ENCODE data around the gene PLCL2.
"Not testable (repeated sequence)": the region's sequence is repeated elsewhere in the genome, so short reads cannot be mapped to it uniquely, and the experiment has no call there.

The PLCL2 gene

GRCh38 chr3:16917256-16917935, 32.6 kb downstream of the PLCL2 start:
- DNase-seq (ENCODE audit: low read depth in 3 of 3): no peak

DNA sequence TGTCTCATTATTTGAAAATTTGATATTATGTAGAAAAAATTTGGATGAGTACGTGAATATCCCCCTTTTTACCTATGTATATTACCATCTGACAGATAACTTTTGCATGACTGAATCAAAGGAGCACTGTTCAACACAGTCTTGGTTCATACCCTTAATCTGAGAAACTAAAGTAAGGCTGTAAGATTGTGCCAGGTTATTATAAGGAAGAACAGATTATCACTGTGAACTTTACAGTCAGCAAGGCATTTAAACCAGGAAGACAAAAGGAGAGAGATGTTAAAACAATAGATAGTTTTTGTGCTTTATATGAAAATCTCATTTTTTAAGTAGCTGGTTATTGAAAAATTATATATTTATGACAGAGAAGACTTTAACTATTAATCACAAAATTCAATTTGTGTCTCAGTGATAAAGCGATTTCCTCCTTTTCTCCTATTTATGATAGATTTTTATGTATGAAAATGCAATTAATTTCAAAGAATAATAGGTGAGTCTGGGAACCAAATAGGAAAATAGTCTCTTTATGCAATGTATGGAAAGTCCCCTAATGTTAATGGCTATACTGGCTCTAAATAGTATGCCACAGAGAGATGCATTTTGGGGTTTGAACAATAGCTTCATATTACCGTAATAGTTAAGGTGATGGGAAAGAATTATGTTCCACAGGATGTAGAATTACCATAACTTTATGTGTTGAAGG, 33.4 kb downstream of the PLCL2 start:
- DNase-seq (ENCODE audit: low read depth in 3 of 3): no peak

GRCh38 chr3:16918683-16919025, 33.9 kb downstream of the PLCL2 start:
- DNase-seq (ENCODE audit: low read depth in 3 of 3): no peak

- no peak for DNase-seq (ENCODE audit: low read depth in 3 of 3)
Observed at GRCh38 chr3:16923112-16923511, 38.4 kb downstream of the PLCL2 start.

DNA sequence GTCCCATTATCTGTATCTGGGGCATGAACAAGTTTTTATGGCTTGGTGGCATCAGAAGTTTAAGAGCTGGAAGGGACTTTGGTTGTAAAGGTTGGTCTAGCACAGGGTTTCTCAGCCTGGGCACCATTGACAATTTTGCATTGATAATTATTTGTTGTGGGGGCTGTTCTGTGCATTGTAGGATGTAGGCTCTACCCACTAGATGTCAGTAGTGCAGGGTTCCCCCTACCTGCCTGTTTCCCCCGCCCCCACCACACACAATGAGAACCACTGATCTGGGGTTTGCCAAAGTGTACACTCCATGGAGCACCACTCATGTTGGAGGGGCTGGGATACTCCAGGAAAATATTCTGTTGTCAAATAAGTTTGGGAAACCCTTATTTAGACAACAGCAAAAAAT, 42.7 kb downstream of the PLCL2 start:
- no peak for DNase-seq (ENCODE audit: low read depth in 3 of 3)

GRCh38 chr3:16928386-16929132, 43.8 kb downstream of the PLCL2 start:
- DNase-seq (ENCODE audit: low read depth in 3 of 3): no peak

DNA sequence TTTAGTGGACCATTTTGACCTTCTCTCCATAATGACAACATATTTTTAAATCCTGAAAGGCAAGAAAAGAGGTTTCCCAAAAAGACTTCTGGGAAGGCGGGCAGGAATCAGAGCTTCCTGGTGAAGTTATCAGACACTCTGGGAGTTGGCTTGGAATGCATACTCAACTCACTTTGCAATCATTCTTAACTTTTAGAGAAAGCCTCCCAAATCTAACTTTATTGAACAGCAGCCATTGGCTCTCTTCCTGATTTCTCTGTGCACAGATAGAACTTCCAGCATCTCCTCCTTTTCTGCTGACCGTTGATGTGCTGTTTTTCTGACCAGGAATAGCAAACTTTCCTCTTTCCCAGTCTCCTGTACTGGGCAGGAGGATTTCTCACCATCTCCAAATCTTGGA, 44.6 kb downstream of the PLCL2 start:
- no peak for DNase-seq (ENCODE audit: low read depth in 3 of 3)

- DNase-seq (ENCODE audit: low read depth in 3 of 3): no peak
Observed at GRCh38 chr3:16932877-16933276, 48.1 kb downstream of the PLCL2 start.

DNA sequence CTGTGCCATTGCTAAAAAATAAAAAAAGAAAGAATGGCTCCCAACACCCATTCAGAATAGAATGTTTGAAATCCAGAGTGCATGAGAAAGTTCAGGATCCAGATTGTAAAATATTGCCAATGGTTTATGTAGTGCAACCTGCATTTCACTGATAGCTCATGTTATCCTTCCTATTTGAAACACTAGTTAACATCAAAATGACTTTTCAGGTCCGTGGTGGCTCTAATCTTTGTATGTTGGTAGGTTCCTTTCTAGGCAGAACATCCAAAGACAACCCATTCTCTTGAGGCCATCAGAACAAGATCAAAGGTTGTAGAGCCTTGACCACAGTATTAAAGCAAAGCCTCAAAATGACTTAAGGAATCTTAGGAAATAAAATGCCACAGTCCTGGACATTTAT, 51.0 kb downstream of the PLCL2 start:
- no peak for DNase-seq (ENCODE audit: low read depth in 3 of 3)

GRCh38 chr3:16936233-16936632, 51.5 kb downstream of the PLCL2 start:
- DNase-seq (ENCODE audit: low read depth in 3 of 3): no peak

DNA sequence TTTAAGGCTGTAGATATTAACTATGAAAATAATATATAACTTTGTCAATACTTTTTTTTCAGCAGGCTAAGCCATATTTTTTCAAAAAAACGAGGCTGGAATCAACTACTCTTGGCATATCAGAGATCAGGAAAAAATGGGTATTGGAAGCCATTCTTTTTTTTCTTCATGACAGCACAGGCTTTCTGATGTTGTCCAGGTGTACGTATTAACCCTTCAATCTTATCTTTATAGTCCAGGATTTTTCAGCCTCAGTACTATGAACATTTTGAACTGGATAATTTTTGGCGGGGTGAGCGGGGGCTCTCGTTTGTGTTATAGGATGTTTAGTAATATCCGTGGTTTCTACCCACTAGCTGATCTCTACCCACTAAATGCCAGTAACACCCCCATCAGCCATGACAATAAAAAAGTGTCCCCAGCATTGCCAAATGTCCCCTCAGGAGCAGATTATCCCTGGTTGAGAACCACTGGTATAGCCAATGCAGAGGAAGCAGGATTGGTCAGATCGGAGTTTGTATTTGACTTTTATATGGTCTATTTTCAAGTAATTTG, 52.0 kb downstream of the PLCL2 start:
- DNase-seq (ENCODE audit: low read depth in 3 of 3): no peak

DNA sequence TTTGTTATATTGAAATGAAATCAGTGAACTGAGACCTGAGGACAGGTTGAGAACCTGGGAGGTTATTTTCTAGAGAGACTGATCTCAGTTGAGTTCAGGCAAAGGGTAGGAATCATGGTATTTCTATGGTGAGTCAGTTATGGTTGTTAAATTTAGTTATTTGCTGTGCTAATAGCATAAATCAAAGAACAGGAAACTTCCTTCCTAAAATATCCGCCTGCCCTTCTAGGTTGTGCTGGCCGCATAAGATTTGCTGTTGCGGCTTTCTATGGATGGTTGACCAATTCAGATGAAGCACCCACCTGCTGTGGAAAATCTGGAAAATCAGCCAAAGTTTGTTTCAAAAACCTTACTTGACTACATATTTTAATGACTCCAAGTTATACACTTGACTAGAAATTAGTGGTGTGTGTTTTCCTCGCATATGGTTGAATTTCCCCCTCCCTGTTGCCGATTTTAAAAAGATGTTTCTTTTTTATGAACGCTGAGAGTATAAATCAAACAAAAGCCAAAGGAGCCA, 52.6 kb downstream of the PLCL2 start:
- no peak for DNase-seq (ENCODE audit: low read depth in 3 of 3)

- no peak for DNase-seq (ENCODE audit: low read depth in 3 of 3)
Observed at GRCh38 chr3:16940769-16941700, 56.3 kb downstream of the PLCL2 start.

GRCh38 chr3:16942955-16943354, 58.2 kb downstream of the PLCL2 start:
- DNase-seq (ENCODE audit: low read depth in 3 of 3): no peak

DNA sequence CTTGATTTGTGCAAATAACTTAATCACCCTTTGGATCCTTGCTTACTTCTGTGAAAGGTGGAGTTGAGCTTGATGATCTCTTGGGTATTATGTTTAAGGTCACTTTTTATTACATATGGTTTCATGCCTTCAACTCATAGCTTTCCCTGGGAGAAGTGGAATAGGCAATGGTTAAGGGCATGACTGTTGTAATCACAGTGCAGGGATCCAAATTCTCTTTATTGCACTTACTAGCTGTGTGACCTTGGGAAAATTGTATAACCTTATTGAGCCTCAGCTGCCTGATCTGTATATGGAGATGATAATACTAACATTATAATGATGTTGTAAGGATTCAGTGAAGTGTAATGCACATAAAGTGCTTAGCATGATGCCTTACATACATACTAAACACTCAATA, 59.1 kb downstream of the PLCL2 start:
- DNase-seq (ENCODE audit: low read depth in 3 of 3): no peak

DNA sequence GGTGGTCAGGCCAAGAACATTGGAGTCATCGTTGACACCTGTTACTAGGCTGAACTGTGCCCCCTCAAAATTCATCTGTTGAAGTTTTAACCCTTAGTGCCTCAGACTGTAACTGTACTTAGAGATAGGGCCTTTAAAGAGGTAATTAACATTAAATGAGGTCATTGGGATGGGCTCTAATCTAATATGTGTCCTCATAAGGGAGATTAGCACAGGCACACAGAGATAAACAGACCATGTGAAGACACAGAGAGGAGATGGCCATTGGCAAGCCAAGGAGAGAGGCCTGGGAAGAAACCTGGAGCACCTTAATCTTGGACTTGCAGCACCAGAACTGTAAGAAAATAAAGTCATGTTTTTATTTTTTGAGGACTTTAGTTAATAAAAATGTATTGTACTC, 59.6 kb downstream of the PLCL2 start:
- DNase-seq (ENCODE audit: low read depth in 3 of 3): no peak

DNA sequence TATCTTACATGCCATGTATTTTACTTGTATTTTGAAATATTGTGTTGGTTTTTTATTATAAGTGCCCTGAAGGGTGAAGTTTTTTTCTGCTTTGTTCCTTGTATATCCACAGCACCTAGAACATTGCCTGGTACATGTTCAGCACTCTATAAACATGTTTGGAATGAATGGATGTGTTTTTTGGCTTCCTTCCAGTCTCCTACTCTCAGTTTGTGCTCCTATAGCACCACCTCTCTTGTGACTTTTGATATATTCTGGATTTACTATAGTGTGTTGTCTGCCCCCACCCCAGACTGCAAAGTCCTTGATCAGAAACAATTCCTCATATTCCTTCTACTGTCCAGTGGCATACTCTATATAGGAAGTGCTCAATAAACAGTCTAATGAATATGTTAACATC, 60.6 kb downstream of the PLCL2 start:
- DNase-seq (ENCODE audit: low read depth in 3 of 3): no peak

DNA sequence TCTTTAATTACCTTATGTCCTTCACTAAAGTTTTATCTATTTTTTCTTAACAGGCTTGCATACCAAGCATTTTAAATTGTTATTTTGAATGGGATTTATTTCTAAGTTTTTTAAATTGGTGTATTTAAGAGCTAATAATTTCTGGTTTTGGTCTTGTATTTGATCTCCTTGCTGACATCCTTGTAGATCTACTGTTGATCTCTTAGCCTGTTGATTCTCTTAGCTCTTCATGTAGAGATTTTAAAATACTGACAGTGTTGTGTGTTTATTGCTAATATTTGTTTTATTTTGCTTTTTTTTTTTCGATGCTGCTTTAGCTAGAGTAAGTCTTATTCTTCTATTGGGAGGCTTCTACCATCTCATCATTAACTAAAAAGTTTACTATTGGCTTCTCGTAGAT, 65.5 kb downstream of the PLCL2 start:
- DNase-seq (ENCODE audit: low read depth in 3 of 3): no peak

- no peak for DNase-seq (ENCODE audit: low read depth in 3 of 3)
Observed at GRCh38 chr3:16950845-16951244, 66.1 kb downstream of the PLCL2 start.

DNA sequence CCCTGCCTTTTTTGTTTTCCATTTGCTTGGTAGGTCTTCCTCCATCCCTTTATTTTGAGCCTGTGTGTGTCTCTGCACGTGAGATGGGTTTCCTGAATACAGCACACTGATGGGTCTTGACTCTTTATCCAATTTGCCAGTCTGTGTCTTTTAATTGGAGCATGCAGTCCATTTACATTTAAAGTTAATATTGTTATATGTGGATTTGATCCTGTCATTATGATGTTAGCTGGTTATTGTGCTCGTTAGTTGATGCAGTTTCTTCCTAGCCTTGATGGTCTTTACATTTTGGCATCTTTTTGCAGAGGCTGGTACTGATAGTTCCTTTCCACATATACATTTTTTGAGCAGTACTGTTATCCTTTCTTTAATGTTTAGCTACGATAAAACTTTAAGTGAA, 73.1 kb downstream of the PLCL2 start:
- DNase-seq (ENCODE audit: low read depth in 3 of 3): not testable (repeated sequence)

GRCh38 chr3:16960125-16960524, 75.4 kb downstream of the PLCL2 start:
- no peak for DNase-seq (ENCODE audit: low read depth in 3 of 3)

Data from stimulated activated CD4-positive, alpha-beta T cell treated with anti-CD3 and anti-CD28 coated beads, TNF-alpha, amount 100 ng/mL, for 4 hours (primary cell).